ENCODE measurements around the gene CDY2A.
"Not testable (repeated sequence)": the region's sequence is repeated elsewhere in the genome, so short reads cannot be mapped to it uniquely, and the experiment has no call there.

CDY2A gene, protein sequence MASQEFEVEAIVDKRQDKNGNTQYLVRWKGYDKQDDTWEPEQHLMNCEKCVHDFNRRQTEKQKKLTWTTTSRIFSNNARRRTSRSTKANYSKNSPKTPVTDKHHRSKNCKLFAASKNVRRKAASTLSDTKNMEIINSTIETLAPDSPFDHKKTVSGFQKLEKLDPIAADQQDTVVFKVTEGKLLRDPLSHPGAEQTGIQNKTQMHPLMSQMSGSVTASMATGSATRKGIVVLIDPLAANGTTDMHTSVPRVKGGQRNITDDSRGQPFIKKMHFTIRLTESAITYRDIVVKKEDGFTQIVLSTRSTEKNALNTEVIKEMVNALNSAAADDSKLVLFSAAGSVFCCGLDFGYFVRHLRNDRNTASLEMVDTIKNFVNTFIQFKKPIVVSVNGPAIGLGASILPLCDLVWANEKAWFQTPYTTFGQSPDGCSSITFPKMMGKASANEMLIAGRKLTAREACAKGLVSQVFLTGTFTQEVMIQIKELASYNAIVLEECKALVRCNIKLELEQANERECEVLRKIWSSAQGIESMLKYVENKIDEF

DNA sequence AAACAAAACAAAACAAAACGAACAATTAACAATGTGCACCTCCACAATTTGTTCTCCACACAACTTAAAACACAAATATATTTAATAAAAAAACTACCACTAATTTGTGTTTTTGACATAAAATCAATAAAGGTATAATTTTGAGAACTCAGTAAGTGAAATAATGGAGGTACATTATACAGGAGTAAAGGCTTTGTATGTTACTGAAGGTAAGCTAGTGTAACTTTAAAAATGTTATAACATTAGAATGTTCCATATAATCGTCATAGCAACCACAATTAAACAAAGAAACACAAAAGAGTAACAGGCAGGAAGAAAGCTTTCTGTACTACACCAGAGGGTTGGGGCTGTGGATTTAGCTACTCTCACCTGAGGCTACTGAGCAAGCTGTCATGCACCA is at the start of gene CDY2A:
Gene CDY2A (plus strand): TSS at position 301 of the 400 bp plus-strand sequence. CDS start 328 bp downstream, outside the sequence.
- not testable (repeated sequence) for DNase-seq (ENCODE audit: low spot score in 2 of 2); H3K4me1 Mint-ChIP-seq; ATAC-seq; H3K9me3 Mint-ChIP-seq; H3K36me3 Mint-ChIP-seq; H3K4me3 Mint-ChIP-seq; H3K27ac Mint-ChIP-seq

DNA sequence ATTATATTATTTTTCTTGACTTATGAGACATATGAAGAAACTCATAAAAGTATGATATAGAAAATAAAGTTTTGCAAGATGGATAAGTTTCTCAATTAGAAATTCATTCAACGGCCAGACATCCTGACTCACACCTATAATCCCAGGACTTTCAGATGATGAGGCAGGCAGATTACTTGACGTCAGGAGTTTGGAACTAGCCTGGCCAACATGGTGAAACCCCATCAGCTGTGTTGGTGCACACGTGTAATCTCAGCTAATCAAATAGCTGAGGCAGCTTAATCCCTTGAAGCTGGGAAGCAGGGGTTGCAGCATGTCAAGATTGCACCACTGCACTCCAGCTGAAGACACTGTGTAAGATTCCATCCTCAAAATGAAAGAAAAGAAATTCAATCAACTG is 28.0 kb upstream of the CDY2A start:
- not testable (repeated sequence) for H3K4me1 Mint-ChIP-seq; DNase-seq (ENCODE audit: low spot score in 2 of 2); H3K36me3 Mint-ChIP-seq; ATAC-seq; H3K4me3 Mint-ChIP-seq; H3K9me3 Mint-ChIP-seq; H3K27ac Mint-ChIP-seq

DNA sequence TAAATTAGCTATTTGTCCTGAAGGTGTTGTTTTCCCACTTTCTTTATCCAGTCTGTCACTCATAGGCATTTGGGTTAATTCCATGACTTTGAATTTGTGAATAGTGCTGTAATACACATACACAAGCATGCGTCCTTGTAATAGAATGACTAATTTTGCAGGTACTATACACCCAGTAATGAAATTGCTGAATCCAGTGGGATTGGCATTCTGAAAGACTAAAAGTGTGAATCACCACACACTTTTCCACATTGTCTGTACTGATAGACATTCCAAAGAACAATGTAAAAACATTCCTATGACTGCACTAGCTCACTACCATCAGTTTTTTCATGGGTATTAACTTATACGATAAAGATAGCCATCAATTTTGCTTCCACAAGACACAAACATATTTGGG is 27.3 kb upstream of the CDY2A start:
- not testable (repeated sequence) for H3K36me3 Mint-ChIP-seq; ATAC-seq; H3K27ac Mint-ChIP-seq; H3K4me1 Mint-ChIP-seq; H3K4me3 Mint-ChIP-seq; DNase-seq (ENCODE audit: low spot score in 2 of 2); H3K9me3 Mint-ChIP-seq

DNA sequence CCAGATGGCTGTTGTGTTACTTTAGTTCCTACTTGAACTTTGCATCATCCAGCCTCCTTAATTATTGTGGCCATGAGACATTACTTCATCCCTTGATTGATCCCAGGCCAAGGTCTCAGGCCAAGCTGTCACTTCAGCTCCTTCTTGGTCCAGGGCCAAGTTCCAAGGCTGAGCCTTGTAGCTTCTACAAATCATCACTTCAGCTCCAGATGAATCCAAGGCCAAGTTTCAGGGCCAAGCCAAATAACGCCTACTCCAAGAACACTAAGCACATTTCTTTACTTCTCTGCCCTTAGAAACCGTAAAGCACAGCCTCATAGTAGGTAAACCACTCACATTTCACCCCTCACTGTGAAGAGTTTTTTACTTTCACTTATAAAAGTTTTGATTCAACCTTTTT is 1.7 kb upstream of the CDY2A start:
- H3K4me3 Mint-ChIP-seq; H3K27ac Mint-ChIP-seq; DNase-seq (ENCODE audit: low spot score in 2 of 2); H3K9me3 Mint-ChIP-seq; H3K4me1 Mint-ChIP-seq; H3K36me3 Mint-ChIP-seq; ATAC-seq: not testable (repeated sequence)

DNA sequence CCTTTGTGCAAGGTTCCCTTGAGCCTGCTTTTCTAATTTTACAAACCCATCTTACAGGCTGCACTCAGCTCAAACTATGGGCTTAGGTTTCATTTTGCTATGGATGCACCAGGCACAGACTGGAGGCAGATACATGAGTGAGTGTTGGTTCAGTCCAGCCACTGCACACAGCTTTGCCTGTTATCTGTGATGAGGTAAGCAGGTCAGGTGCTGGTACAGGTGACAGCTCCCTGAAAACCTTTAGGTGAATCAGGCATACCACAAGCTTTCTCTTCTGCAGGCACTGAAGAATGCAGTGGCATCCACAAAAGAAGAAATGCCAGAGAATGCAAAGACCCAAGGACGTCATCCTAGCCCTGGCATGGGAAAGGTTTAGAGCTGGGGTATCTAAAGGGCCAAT is 3.3 kb downstream of the CDY2A start:
- ATAC-seq; H3K36me3 Mint-ChIP-seq; H3K4me1 Mint-ChIP-seq; DNase-seq (ENCODE audit: low spot score in 2 of 2); H3K4me3 Mint-ChIP-seq; H3K27ac Mint-ChIP-seq; H3K9me3 Mint-ChIP-seq: not testable (repeated sequence)

DNA sequence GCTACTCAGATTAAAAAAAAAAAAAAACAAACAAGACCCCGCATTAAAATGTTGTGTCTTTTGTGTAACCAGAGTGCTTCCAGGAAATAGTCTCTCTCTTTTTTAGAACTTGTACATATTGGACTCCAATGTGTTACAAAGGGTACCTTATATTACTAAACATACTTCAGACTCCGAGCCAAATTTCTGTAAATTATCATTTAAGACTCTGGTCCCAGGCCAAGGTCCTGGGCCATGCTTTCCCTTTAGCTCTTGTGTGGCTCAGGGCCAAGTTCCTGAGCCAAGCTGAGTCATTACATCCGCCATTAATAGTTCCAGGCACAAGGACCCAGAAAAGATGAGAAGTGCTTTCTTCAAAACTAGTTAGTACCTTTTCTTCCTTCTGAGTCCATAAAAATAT is 4.6 kb downstream of the CDY2A start:
- not testable (repeated sequence) for DNase-seq (ENCODE audit: low spot score in 2 of 2); H3K4me1 Mint-ChIP-seq; H3K36me3 Mint-ChIP-seq; H3K9me3 Mint-ChIP-seq; ATAC-seq; H3K27ac Mint-ChIP-seq; H3K4me3 Mint-ChIP-seq

DNA sequence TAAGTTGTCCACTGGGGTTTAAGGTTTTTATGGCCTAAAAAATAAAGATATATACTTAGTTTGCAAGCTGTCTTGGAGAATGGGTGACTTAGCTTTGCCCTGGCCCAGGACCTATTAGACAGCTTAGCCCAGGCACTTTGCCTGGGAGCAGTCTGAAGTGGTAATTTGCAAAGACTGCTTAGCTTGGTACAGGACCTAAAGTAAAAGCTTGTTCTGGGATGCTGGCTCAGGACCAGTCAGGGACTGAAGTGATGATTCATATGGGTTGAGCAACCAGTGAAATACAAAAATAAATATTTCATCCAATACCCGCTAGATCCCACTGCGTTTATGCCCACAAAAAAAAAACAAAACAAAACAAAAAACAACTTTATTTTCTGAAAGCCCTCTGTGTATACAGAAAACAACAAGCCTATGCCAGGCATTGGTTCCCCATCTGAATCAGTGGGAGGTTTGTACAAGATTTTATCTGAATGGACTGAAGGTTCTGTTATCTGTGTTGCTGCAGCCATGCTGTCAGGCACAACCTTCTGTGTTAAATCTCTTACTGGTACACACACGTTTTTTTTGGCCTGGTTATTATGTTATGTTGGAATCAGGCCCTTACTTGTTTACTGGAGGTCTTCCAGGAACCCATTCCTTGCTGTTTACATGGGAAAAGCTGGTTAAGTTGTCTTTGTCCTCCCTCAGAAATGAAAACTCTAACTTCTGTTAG is 8.7 kb downstream of the CDY2A start:
- not testable (repeated sequence) for ATAC-seq; H3K4me3 Mint-ChIP-seq; H3K4me1 Mint-ChIP-seq; H3K27ac Mint-ChIP-seq; H3K36me3 Mint-ChIP-seq; H3K9me3 Mint-ChIP-seq; DNase-seq (ENCODE audit: low spot score in 2 of 2)

DNA sequence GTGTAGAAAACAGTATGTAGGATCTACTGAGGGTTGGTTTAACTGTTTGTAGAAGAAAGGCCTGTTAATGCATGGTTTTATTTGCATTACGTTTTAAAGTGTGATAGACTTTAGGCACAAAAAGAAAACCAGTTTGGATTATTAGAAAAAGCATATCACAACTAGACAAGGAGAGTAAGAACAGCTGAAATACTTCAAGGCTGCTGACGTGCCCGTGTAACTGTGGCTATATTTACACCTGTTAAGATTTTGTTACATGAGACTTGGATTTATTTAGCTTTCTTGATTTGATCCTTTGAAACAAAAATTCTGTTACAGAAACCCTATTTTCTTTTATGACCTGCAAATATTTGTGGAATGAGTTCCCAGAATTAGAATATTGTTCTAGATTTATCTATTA is 9.3 kb downstream of the CDY2A start:
- ATAC-seq; H3K4me1 Mint-ChIP-seq; H3K36me3 Mint-ChIP-seq; H3K27ac Mint-ChIP-seq; DNase-seq (ENCODE audit: low spot score in 2 of 2); H3K9me3 Mint-ChIP-seq; H3K4me3 Mint-ChIP-seq: not testable (repeated sequence)

DNA sequence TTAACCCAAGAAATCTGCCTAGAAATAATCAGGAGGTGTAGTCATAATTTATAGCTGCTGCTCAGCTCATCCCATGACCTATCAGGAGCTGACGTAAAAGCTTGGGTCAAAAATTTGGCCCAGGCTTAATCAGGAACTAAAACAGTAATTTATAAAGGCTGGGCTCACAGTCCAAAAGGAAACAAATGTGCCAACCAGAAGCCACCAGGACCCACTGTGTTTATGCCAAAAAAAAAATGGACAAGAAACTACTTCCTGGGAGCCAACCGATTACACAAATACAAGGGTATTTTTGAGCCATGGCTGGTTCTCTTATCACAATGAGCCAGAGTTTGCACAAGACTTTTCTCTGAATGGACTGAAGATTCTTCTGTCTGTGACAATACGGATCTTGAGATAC is 19.4 kb downstream of the CDY2A start:
- ATAC-seq; H3K27ac Mint-ChIP-seq; H3K4me1 Mint-ChIP-seq; DNase-seq (ENCODE audit: low spot score in 2 of 2); H3K4me3 Mint-ChIP-seq; H3K36me3 Mint-ChIP-seq; H3K9me3 Mint-ChIP-seq: not testable (repeated sequence)

DNA sequence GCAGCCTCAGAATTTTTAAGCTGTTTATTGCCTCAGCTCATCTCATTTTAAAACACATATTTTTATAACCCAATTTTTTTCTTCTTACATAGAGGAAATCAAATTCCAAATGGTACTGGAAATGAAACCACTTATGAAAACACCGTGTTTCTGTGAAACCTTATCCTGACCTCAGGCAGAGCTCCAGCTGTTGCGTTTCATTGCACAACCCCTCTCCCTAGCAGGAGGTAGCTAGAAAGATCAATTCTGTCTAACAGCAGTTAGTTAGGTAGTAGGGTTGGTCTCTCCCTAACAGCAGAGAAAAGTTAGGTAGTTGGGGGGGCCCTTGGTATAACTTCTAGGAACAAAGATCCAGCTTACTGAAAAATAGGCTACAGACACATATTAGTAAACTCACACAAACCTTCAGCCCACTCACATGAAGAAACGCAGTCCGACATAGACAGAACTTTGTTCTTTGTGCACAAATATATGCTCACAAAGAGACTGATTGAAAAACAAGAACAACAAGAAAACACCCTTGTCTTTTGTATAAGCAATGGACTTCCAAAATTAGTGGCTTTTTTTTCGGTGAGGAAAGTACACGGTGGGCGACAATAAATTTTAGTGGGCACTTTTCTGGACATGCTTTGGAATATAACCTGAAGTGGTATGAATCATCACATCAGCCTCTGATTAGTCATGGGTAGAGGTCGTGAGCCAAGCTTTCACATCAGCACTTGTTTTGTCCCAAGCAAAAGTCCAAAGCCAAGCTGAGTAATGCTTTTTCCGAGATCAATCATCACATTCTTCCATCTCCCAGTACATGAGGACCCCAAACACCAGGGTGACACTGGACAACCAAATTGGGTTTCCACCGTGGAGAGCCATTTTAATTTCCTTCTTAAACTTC is 22.8 kb downstream of the CDY2A start:
- not testable (repeated sequence) for H3K4me1 Mint-ChIP-seq; H3K9me3 Mint-ChIP-seq; H3K27ac Mint-ChIP-seq; H3K4me3 Mint-ChIP-seq; ATAC-seq; H3K36me3 Mint-ChIP-seq; DNase-seq (ENCODE audit: low spot score in 2 of 2)

DNA sequence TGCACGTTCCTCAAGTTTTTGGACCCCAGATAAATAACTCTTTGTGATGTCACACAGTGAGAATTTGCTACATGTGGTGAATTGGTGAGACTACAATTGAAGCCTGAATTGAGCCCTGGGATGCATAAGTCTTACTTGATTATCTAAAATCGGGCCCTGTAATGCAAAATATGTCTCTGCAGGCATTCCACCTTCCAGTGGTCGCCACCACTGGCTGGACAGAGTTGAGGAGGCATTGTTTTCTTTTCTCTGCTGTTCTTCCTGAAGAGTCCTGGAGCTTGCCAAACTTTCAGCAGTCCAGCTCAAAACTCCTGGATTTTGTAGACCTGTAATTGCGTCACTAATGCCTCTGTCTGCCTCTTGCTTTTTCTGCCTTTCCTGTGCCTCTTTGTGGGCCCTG is 23.5 kb downstream of the CDY2A start:
- H3K9me3 Mint-ChIP-seq; H3K36me3 Mint-ChIP-seq; ATAC-seq; H3K27ac Mint-ChIP-seq; H3K4me1 Mint-ChIP-seq; DNase-seq (ENCODE audit: low spot score in 2 of 2); H3K4me3 Mint-ChIP-seq: not testable (repeated sequence)

DNA sequence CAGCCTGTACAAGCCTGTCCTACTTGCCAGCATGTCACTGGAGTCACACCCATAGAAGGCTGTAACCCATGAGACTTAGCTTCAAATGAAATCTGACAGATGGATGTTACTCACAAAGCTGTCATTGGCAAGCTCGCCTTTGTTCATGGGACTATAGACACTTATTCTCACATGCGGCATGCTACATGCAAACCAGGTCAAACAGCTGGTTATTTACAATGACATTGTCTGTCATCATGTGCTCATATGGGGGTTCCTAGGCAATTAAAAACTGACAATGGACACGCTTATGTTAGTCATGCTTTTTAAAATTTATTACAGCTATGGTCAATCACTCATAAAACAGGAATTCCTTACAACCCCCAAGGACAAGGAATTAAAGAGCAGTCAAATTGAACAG is 30.9 kb downstream of the CDY2A start:
- not testable (repeated sequence) for DNase-seq (ENCODE audit: low spot score in 2 of 2); H3K36me3 Mint-ChIP-seq; ATAC-seq; H3K4me1 Mint-ChIP-seq; H3K4me3 Mint-ChIP-seq; H3K27ac Mint-ChIP-seq; H3K9me3 Mint-ChIP-seq

DNA sequence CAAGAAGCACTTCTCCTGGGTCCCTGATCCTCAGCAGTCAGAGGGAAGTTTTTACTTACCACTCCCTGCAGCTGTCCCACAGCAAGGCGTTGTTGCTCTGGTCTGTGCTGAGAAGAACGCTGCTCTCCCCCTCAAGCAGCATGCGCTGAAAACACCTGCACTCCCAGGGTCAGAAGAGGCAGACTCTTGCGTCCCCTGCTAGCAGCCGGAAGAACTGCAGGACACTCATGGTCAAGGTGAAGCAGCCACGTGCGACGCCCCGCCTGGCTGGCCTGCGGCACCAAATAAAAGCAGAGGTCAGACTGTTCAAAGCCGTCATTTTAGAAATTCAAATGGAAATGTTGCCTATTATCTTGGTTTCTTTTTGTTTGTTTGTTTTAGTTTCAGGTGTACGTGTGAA is 47.9 kb downstream of the CDY2A start:
- H3K4me1 Mint-ChIP-seq; H3K27ac Mint-ChIP-seq; H3K9me3 Mint-ChIP-seq; DNase-seq (ENCODE audit: low spot score in 2 of 2); ATAC-seq; H3K4me3 Mint-ChIP-seq; H3K36me3 Mint-ChIP-seq: not testable (repeated sequence)

Measured in stimulated activated effector memory CD8-positive, alpha-beta T cell treated with anti-CD3 and anti-CD28 coated beads, Interleukin-12 subunit alpha, Interleukin-12 subunit beta, amount 100 ng/mL, for 72 hours (primary cell).